AG09309 (cell line): ENCODE data around the gene ALS2.
"Not testable (repeated sequence)": the region's sequence is repeated elsewhere in the genome, so short reads cannot be mapped to it uniquely, and the experiment has no call there.

Experiments used
- DNase-seq: peaks from one replicate; pipeline ENCODE4 v3.0.0-alpha.2; 2010; ENCODE audit warnings: low read depth
- H3K4me3 ChIP-seq: 2 replicates; pipeline ENCODE4 v1.5.1; 2011; ENCODE audit warnings: mild to moderate bottlenecking, low read depth, low read length, moderate library complexity; ENCODE audit not compliant: control insufficient read depth
- CTCF ChIP-seq: IDR thresholded peaks from 2 replicates; pipeline ENCODE4 v1.5.1; 2011; ENCODE audit warnings: mild to moderate bottlenecking, low read depth, low read length, inconsistent platforms; ENCODE audit not compliant: insufficient read depth, control insufficient read depth; ENCODE audit errors: missing control alignments

ALS2 gene

GRCh38 chr2:201816657-201817575 is 36.2 kb upstream of the ALS2 start:
- TF ChIP-seq CTCF, result no peak
- H3K4me3 ChIP-seq, result no peak overlapping the region
- DNase-seq, result no peak

GRCh38 chr2:201813996-201814760 is 33.4 kb upstream of the ALS2 start:
- no peak for TF ChIP-seq CTCF
- H3K4me3 ChIP-seq, result no peak overlapping the region
- DNase-seq, result no peak

GRCh38 chr2:201810604-201811003 is 29.9 kb upstream of the ALS2 start:
- DNase-seq, H3K4me3 ChIP-seq: not testable (repeated sequence)

GRCh38 chr2:201809633-201810032 is 28.9 kb upstream of the ALS2 start:
- no peak for DNase-seq
- no peak for TF ChIP-seq CTCF
- no peak overlapping the region for H3K4me3 ChIP-seq

GRCh38 chr2:201808027-201808426 is 27.3 kb upstream of the ALS2 start:
- no peak for TF ChIP-seq CTCF
- no peak for DNase-seq
- no peak overlapping the region for H3K4me3 ChIP-seq

- TF ChIP-seq CTCF, result no peak
- no peak overlapping the region for H3K4me3 ChIP-seq
- DNase-seq, result peak; percentile 72
These were observed 26.8 kb upstream of the ALS2 start for GRCh38 chr2:201807452-201807999.
